Kidney epithelial cell (primary cell): ENCODE measurements around the gene MYH13. TPM values are rescaled to one million over a fixed set of nuclear protein-coding genes. Genes with fewer than 3 reads are reported as not detected.

Experiments
- DNase-seq: peaks from one replicate; pipeline ENCODE4 v3.0.0-alpha.2; 2010; ENCODE audit warnings: low read depth
- H3K27me3 ChIP-seq: 2 replicates; pipeline ENCODE4 v1.6.0; 2011; ENCODE audit warnings: low read length; ENCODE audit not compliant: control insufficient read depth, insufficient read depth
- H3K36me3 ChIP-seq: 2 replicates; pipeline ENCODE4 v1.5.1; 2011; ENCODE audit warnings: low read length; ENCODE audit not compliant: control insufficient read depth, insufficient read depth
- H3K4me3 ChIP-seq: 2 replicates; pipeline ENCODE4 v1.5.1; 2011; ENCODE audit warnings: low read depth, mild to moderate bottlenecking, control low read depth, low read length
- CTCF ChIP-seq: IDR thresholded peaks from 2 replicates; pipeline ENCODE4 v1.5.1; 2011; ENCODE audit warnings: mild to moderate bottlenecking, moderate library complexity, low read length, control low read depth, inconsistent platforms; ENCODE audit not compliant: insufficient read depth, poor library complexity, severe bottlenecking
- total RNA-seq: library from RNA; depleted of rRNA; stranded (reverse); fragments of >200 nt; gene quantifications from 2 replicates; pipeline ENCODE4 v1.2.3, GENCODE V29; 2015

MYH13 gene
- total RNA-seq, 1 donor from 2014 or later, result not detected

GRCh38 chr17:10403589-10403988, 30.8 kb upstream of the MYH13 start:
- DNase-seq, result no peak
- Histone ChIP-seq H3K27me3 (no peaks in the 10 kb centered on the region), H3K4me3 (no peak overlapping the region), H3K36me3 (no peaks in the 10 kb centered on the region)
- TF ChIP-seq CTCF, result no peak

GRCh38 chr17:10398352-10398751, 25.5 kb upstream of the MYH13 start:
- H3K36me3 ChIP-seq, result no peaks in the 10 kb centered on the region
- no peak for TF ChIP-seq CTCF

GRCh38 chr17:10396524-10397163, 23.8 kb upstream of the MYH13 start:
- H3K4me3 ChIP-seq, result no peak overlapping the region
- TF ChIP-seq CTCF, result no peak
- H3K27me3 ChIP-seq, result no peaks in the 10 kb centered on the region
- DNase-seq, result no peak
- H3K36me3 ChIP-seq, result no peaks in the 10 kb centered on the region

More at GRCh38 chr17:10398352-10398751, 25.5 kb upstream of the MYH13 start:
- H3K4me3 ChIP-seq, result no peak overlapping the region
- DNase-seq, result no peak
- no peaks in the 10 kb centered on the region for H3K27me3 ChIP-seq

GRCh38 chr17:10394201-10394887, 21.5 kb upstream of the MYH13 start:
- DNase-seq, result no peak
- Histone ChIP-seq H3K4me3 (no peak overlapping the region), H3K27me3 (no peaks in the 10 kb centered on the region), H3K36me3 (no peaks in the 10 kb centered on the region)
- TF ChIP-seq CTCF, result no peak

GRCh38 chr17:10392880-10393279, 20.1 kb upstream of the MYH13 start:
- H3K36me3 ChIP-seq, result no peaks in the 10 kb centered on the region
- no peak for DNase-seq
- H3K4me3 ChIP-seq, result no peak overlapping the region
- TF ChIP-seq CTCF, result no peak
- H3K27me3 ChIP-seq, result no peaks in the 10 kb centered on the region
